IPS-NIHi7 (cell line): ENCODE results near the gene DDX1.
A peak's percentile ranks its signal among the peaks of the same experiment; 100 is the strongest.
"Not testable (repeated sequence)": the region's sequence is repeated elsewhere in the genome, so short reads cannot be mapped to it uniquely, and the experiment has no call there.

Experiments
- DNase-seq: peaks from one replicate; pipeline ENCODE4 v3.0.0; 2012; ENCODE audit warnings: mixed read lengths; ENCODE audit errors: extremely low spot score

Gene DDX1

GRCh38 chr2:15591692-15592463 lies at the start of gene DDX1:
TSS of gene DDX1 (plus strand) at chr2:15591868. CDS start at chr2:15591934, 66 bp downstream.
- peak; percentile 90 for DNase-seq

- not testable (repeated sequence) for DNase-seq
Observed at GRCh38 chr2:15542269-15542668, 49.4 kb upstream of the DDX1 start.

DNA sequence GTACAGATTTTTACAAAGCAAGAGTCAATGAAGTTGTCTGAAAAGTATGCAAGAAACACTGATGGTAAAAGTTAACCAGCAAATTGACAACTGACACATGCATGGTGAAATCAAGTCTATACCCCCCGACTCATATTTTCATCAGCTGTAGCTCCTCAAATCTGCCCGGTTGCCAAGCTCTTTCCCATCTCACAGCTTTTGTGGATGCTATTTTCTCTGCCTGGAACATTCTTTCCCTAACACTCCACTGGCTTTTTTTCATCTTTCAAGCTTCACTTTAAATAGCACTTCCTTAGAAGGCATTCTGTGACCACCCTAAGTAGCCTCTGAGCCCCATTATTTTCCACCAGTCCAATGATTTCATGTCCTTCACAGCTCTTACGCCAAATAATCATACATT lies 48.6 kb upstream of the DDX1 start:
- no peak for DNase-seq

DNA sequence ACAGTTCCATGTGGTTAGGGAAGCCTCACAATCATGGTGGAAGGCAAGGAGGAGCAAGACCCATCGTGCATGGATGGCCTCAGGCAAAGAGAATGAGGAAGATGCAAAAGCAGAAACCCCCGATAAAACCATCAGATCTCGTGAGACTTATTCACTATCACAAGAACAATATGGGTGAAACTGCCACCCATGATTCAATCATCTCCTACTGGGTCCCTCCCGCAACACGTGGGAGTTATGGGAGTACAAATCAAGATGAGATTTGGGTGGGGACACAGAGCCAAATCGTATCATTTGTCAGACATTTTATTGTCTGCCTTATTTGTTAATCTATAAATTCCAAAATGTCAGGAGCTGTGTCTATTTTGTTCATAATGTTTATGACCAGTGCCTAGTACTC lies 48.1 kb upstream of the DDX1 start:
- no peak for DNase-seq

DNA sequence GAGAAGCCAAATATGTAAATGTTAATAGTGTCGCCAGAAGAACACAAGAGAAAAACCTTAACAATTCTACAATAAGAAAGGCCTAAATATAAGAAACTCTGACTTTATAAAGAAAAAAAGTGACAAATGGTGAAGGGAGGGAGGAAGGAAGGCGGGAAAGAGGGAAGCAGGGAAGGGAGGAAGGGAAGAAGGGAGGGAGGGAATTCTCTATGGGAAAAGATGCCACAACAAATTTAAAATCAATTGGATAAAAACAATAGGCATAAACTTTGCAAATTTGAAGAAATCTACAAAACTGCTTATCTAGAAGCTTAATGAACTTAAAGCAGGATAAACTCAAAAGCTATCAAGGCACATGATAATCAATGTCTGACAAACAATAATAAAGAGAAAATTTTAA lies 47.4 kb upstream of the DDX1 start:
- no peak for DNase-seq

DNA sequence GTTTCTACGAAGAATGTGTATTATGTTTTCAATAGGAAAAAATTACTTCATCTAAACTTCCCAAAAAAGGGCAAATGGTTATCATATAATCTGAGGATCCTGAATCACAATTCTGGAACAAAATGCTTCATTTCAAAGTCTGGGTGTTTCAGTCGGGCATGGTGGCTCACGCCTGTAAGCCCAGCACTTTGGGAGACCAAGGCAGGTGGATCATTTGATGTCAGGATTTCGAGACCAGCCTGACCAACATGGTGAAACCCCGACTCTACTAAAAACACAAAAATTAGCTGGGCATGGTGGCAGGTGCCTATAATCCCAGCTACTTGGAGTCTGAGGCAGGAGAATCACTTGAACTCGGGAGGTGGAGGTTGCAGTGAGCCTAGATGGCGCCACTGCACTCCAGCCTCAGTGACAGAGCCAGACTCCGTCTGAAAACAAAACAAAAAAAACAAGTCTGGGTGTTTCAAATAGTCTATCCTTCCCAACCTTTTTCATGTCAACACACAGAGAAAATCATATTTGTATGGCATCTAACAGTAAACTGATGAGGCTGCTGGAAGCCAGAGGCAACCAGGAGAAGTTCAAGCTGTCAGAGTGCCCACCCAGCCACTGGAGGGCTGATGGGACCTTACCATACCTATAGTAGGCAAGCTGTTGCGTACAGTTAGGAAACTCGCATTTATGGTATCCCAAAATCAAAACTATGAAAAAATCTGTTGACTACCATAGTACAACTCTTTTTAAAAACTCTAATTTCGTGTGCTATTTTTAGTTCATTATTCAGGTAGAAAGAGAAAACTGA lies 45.2 kb upstream of the DDX1 start:
- no peak for DNase-seq

- no peak for DNase-seq
Observed at GRCh38 chr2:15547115-15547876, 44.4 kb upstream of the DDX1 start.

DNA sequence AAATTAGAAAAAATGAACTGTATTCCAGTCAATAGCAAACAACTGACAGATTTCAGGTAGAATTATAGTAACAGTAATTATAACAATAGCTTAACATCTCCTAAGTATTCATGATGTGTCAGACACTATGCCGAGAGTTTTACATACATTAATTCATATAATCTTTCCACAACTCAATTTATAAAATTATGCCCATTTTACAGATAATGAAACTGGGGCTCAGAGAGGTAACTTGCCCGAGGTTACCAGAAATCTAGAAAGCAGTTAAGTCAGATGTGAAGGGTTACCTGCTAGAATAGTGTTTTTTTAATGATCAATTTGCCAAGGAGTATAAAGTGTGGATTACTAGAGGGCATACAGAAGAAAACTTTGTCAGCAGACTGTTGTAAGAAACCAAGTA lies 42.7 kb upstream of the DDX1 start:
- no peak for DNase-seq

GRCh38 chr2:15553519-15553918 lies 38.1 kb upstream of the DDX1 start:
- DNase-seq = no peak

- no peak for DNase-seq
Observed at GRCh38 chr2:15553951-15554350, 37.7 kb upstream of the DDX1 start.

DNA sequence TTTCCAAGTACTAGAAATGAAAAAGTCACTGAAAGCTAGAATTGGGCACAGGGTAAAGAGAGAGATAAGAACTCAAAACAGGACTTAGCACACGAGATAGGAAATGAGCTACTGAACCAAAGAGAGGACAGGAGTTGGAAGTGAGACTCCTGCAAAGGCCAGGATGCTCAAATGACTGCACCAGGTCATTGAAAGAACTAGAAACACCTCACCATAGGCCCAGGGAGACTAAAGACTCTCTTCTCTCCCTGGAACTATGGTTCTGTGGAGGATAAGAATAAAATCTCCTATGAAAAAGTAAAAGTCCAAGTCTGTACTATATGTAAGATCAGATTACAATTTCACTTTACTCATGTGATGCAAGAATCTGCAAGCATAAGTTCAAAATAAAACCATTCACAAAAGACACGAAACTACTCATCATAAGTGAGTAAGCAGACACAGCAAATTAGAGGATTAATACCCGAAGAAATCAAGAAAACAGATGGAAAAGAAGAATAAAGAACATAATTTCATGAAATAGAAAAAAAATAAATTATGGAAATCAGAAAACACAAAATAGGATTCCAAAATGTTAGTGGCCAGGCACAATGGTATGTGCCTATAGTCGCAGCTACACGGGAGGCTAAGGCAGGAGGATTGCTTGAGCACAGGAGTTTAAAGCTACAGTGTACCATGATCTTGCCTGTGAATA lies 37.0 kb upstream of the DDX1 start:
- DNase-seq = no peak

DNA sequence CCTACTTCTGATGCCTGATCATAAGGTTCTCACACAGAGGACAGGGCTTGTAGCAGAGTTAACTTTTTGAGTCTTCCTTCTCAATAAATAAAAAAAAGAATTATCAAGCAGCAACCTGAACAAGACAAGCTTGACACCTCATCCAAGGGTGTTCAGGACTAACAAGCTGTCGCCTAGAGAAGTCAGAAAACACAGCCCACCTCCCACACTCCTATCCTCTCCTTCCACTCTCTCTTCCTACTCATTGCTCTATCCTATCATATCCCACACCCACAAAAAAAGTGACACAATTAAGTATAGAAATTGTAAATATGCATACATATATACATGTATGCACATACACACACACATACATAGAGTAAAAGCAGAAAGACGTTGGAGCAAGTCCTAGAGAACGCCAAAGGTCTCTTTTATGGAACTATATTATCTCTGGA lies 35.9 kb upstream of the DDX1 start:
- DNase-seq = no peak

DNA sequence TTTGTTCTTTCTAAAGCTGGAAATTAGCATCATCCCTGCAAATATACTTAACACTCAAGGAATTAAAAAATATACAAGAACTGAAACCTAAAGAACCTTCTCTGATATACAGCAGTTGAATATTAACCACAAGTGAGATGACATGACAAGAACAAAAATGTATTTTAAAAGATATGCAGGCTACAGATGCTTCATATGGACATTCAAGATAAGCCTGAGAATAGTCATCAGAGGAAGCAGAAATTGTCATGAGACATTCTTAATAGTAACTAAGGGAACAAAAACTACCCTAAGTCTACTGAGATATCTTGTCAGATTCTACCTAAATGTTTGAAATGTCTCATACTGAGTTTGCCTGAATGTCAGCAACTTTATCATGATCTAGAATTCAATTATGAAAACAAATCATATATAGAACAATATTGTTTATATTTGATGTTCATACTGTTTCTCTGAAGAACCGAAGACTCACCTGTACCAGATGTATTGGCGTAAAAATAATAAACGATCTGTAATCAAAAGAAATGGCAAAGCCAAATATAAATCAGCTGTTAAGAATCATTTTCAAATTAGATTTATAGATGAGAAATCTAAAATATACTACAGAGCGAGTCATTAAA lies 35.2 kb upstream of the DDX1 start:
- DNase-seq = no peak

DNA sequence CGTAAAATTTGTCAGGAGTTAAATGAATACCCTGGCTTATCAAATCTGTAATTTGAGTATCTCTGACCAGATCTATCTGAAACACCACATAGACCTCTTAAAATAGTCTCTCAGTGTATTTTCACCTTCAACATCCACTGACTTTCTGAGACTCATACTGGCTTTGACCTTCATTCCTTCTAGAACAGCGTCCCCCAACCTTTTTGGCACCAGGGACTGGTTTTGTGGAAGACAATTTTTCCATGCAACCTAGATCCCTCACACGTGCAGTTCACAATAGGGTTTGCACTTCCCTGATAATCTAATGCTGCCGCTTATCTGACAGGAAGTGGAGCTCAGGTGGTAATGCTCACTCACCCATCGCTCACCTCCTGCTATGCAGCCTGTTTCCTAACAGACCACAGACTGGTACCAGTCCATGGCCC lies 33.8 kb upstream of the DDX1 start:
- DNase-seq = no peak

- DNase-seq = no peak
Observed at GRCh38 chr2:15559379-15560139, 32.1 kb upstream of the DDX1 start.

DNA sequence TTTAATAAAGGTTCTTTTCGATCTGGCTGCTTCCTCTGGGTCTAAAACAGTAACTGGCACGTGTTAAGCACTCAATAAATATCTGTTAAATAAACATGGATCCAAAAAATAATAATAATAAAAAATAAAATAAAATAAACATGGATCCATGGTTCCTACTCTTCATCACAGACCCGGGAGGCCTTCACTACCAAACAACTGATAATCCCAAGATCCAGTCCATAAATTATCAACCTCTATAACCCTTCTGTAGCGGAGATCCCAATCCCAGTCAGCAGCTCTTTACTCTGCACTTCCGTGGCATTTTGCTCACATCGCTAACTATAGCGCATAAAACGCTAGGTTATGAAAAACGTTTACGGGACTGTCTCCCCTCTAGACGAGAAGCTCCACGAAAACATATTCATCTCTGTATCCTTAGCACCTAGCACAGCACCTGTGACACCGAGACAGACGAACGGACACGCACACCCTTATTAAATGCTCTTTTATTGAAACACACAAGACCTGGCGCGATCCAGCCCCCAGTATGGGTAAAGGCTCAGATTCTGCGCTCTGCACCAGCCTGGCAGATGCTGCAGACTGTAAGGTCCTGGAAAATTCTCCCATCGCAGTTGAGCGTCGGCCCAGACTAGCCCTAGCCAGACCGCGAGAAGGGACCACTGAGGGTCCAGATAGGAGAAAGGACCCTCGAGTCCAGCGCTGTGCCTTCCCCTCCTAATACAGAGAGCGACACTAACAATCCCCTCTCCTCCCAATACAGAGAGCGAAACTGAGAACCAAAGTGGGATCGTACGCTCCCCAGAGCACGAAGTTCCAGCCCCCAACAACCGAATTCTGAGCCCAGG lies 31.3 kb upstream of the DDX1 start:
- DNase-seq = peak; percentile 38

- DNase-seq = peak; percentile 87
Observed at GRCh38 chr2:15560988-15561573, 30.6 kb upstream of the DDX1 start, which contains the start of gene NBAS. TSS of gene NBAS (minus strand) at chr2:15561334. CDS start at chr2:15561304, 30 bp downstream.

GRCh38 chr2:15561574-15562344 lies 29.9 kb upstream of the DDX1 start:
- DNase-seq = peak; percentile 15
